ENCODE data around the gene VCL.

DNA sequence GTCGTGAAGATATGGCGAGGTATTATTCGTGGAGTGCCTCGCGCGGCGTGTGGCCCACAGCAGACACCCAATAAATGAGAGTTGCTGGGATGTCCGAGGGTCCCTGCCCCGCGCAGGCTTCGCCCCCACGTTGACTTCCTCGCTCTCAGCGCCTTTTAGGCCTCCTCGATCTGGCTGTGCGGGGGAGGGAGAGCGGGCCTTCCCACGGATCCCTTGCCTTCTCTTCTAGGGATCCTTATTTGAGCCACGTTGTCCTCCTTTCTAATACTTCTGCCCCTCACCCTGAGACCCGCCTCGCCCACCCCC lies 660 bp downstream of the VCL start:
- no peak for TF ChIP-seq POLR2A (IDR thresholded peaks at IDR 0.05; ENCODE audit: low read length)
- no peak for TF ChIP-seq GATA1 (IDR thresholded peaks at IDR 0.05; ENCODE audit: low read depth, low read length)
